C4-2B (cell line): ENCODE measurements around the gene SPATS1.

Experiments used
- ZFX ChIP-seq: fragments of 450-650 bp; IDR thresholded peaks from 2 replicates; pipeline ENCODE4 v1.6.1; 2017
- TF ChIP-seq, protein P1 (sequence below): fragments of 450-650 bp; conservative IDR thresholded peaks from 2 replicates; pipeline ENCODE4 v1.5.1; 2017; ENCODE audit warnings: mild to moderate bottlenecking

DNA sequence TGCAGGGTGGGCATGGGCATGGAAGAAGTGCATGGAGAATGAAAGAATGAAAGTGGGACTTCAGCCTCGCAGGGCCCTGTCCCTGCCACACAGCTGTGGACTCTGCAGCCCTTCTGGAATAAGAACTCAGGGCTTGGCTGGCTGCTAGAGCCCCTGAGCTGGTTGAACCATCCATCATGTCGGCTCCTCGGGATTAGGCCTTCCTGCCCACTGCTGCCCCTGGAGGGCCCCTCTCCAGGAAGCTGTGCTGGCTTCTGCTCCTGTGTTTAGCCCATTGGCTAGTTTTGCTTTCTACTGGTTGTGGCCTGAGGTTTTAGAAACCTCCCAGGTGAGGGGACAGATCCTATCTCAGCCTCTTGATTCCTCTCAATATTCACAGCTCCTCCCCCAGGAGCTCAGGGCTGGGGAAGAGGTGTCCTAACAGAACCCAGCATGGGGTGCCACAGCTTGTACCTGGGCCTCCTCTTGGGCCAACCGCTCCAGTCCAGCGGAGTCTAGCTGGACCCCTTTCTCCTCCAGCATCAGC lies 37.2 kb upstream of the SPATS1 start:
- TF ChIP-seq, protein P1, sequence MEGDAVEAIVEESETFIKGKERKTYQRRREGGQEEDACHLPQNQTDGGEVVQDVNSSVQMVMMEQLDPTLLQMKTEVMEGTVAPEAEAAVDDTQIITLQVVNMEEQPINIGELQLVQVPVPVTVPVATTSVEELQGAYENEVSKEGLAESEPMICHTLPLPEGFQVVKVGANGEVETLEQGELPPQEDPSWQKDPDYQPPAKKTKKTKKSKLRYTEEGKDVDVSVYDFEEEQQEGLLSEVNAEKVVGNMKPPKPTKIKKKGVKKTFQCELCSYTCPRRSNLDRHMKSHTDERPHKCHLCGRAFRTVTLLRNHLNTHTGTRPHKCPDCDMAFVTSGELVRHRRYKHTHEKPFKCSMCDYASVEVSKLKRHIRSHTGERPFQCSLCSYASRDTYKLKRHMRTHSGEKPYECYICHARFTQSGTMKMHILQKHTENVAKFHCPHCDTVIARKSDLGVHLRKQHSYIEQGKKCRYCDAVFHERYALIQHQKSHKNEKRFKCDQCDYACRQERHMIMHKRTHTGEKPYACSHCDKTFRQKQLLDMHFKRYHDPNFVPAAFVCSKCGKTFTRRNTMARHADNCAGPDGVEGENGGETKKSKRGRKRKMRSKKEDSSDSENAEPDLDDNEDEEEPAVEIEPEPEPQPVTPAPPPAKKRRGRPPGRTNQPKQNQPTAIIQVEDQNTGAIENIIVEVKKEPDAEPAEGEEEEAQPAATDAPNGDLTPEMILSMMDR, result no peak
- no peak for TF ChIP-seq ZFX
